Endothelial cell of umbilical vein (primary cell): Measurements from ENCODE around the gene LAD1. TPM values are rescaled to one million over a fixed set of nuclear protein-coding genes. Genes with fewer than 3 reads are reported as not detected.

Source experiments
- BruUV-seq: library from RNA; stranded (reverse); fragments of 400-500 nt; replicated peaks from 2 replicates; lab custom pipeline; 2021; lab: Mats Ljungman, UMichigan
- CTCF ChIA-PET: fragments of 300-600, 350-600 bp; sonication (Branson Sonifier 250); formaldehyde crosslinking; loops from one replicate; lab custom pipeline; 2021; ENCODE audit warnings: antibody characterized with exemption, inconsistent platforms; lab: Charles Lee
- POLR2A ChIA-PET: fragments of 300-600, 350-600 bp; sonication (Branson Sonifier 250); formaldehyde crosslinking; loops from one replicate; lab custom pipeline; 2021; ENCODE audit warnings: antibody characterized with exemption, inconsistent platforms; lab: Charles Lee
- DNase-seq: peaks from one replicate; pipeline ENCODE4 v3.0.0-alpha.2; 2011; ENCODE audit warnings: low read depth, low spot score
- FAIRE-seq: peaks from 2 replicates; lab custom pipeline; 2011; peaks lifted over from hg19 to GRCh38; lab: Jason Lieb, UNC
- H2AFZ ChIP-seq: 2 replicates; pipeline ENCODE4 v1.6.0; 2012; ENCODE audit warnings: low read depth, low read length, control low read depth, inconsistent platforms
- H3K27ac ChIP-seq: 2 replicates; pipeline ENCODE4 v1.5.1; 2011; ENCODE audit warnings: low read depth, mild to moderate bottlenecking, control low read depth, low read length, moderate library complexity; ENCODE audit not compliant: insufficient read depth
- H3K27me3 ChIP-seq, 2 experiments: 2 replicates each; pipeline versions ENCODE4 v1.6.0 to v1.6.1; 2011; ENCODE audit warnings: low read length in 2 of 2, mixed read lengths in 1 of 2; ENCODE audit not compliant: control insufficient read depth in 2 of 2, insufficient read depth in 2 of 2
- H3K36me3 ChIP-seq, 2 experiments: 2 replicates in 1 of 2; 3 replicates in 1 of 2; pipeline ENCODE4 v1.5.1; 2011; ENCODE audit warnings: low read length in 2 of 2, mild to moderate bottlenecking in 1 of 2, moderate library complexity in 1 of 2; ENCODE audit not compliant: control insufficient read depth in 2 of 2, insufficient read depth in 2 of 2; ENCODE audit errors: extremely low read depth in 1 of 2
- H3K4me1 ChIP-seq: 3 replicates; pipeline ENCODE4 v1.5.1; 2011; ENCODE audit warnings: mild to moderate bottlenecking, low read length; ENCODE audit not compliant: control insufficient read depth, insufficient read depth; ENCODE audit errors: extremely low read depth
- H3K4me2 ChIP-seq: 2 replicates; pipeline ENCODE4 v1.6.1; 2011; ENCODE audit warnings: low read length, control low read depth, mixed read lengths; ENCODE audit not compliant: insufficient read depth
- H3K4me3 ChIP-seq, 3 experiments: fragments of 200-600 bp in 1 of 3; sonication (generic), shearing (Covaris generic) in 1 of 3; replicated peaks in 1 of 3; 2 replicates each; pipeline ENCODE4 v1.5.1; 2011 to 2016; ENCODE audit warnings: control low read depth in 3 of 3, low read length in 3 of 3, mild to moderate bottlenecking in 2 of 3, inconsistent platforms in 1 of 3, low read depth in 1 of 3, moderate library complexity in 1 of 3; ENCODE audit not compliant: insufficient read depth in 1 of 3
- H3K79me2 ChIP-seq: 2 replicates; pipeline ENCODE4 v1.6.0; 2012; ENCODE audit warnings: low read length, inconsistent platforms; ENCODE audit not compliant: control insufficient read depth, insufficient read depth
- H3K9ac ChIP-seq: replicated peaks from 2 replicates; pipeline ENCODE3; 2011; ENCODE audit warnings: low read length, control low read depth; ENCODE audit not compliant: insufficient read depth; ENCODE audit errors: extremely low read depth
- H3K9me1 ChIP-seq: replicated peaks from 3 replicates; pipeline ENCODE4 v1.6.0; 2011; ENCODE audit warnings: mild to moderate bottlenecking, low read length; ENCODE audit not compliant: control insufficient read depth, insufficient read depth; ENCODE audit errors: extremely low read depth
- H3K9me3 ChIP-seq: replicated peaks from 2 replicates; pipeline ENCODE4 v1.5.1; 2012; ENCODE audit warnings: low read length, inconsistent platforms; ENCODE audit not compliant: control insufficient read depth, insufficient read depth
- H4K20me1 ChIP-seq: replicated peaks from 2 replicates; pipeline ENCODE3; 2011; ENCODE audit warnings: mild to moderate bottlenecking, low read length; ENCODE audit not compliant: control insufficient read depth, insufficient read depth; ENCODE audit errors: extremely low read depth
- CTCF ChIP-seq, 2 donors: IDR thresholded peaks; 1 replicate in 1 of 2; 2 replicates in 1 of 2; pipeline ENCODE4 v1.5.1; 2011; ENCODE audit warnings: low read length in 2 of 2, mild to moderate bottlenecking in 2 of 2, moderate library complexity in 2 of 2, control low read depth in 1 of 2, inconsistent platforms in 1 of 2, low read depth in 1 of 2; ENCODE audit not compliant: insufficient read depth in 1 of 2; ENCODE audit errors: extremely low read depth in 1 of 2
- GATA2 ChIP-seq: IDR thresholded peaks from 2 replicates; pipeline ENCODE4 v1.7.0; 2011; ENCODE audit warnings: low read depth, mild to moderate bottlenecking, moderate library complexity, mixed read lengths, low read length; ENCODE audit not compliant: insufficient read length, insufficient read depth
- JUN ChIP-seq: IDR thresholded peaks from 2 replicates; pipeline ENCODE4 v1.6.1; 2011; ENCODE audit warnings: borderline replicate concordance, low read depth; ENCODE audit not compliant: insufficient read length, insufficient read depth
- MAX ChIP-seq: IDR thresholded peaks from 2 replicates; pipeline ENCODE4 v1.6.1; 2011; ENCODE audit not compliant: insufficient read depth, insufficient read length
- MYC ChIP-seq: IDR thresholded peaks from one replicate; pipeline ENCODE4 v1.6.1; 2011; ENCODE audit warnings: mild to moderate bottlenecking, low read depth, low read length
- POLR2A ChIP-seq: IDR thresholded peaks from 2 replicates; pipeline ENCODE4 v1.6.1; 2012; ENCODE audit warnings: low read depth, mild to moderate bottlenecking, control low read depth, low read length
- POLR2AphosphoS5 ChIP-seq: IDR thresholded peaks from 2 replicates; pipeline ENCODE4 v1.6.1; 2012; ENCODE audit warnings: low read depth, mild to moderate bottlenecking, control low read depth, low read length, moderate library complexity; ENCODE audit not compliant: insufficient read depth
- dilution Hi-C: fragments of 300-500 bp; cut with MboI; formaldehyde crosslinking; loops from one replicate; pipeline ENCODE4 v1.15.0; 2019; ENCODE audit warnings: low sequenced_read_pairs; ENCODE audit not compliant: extremely low pct_ligation_motif_present
- intact Hi-C: fragments of 100-400 bp; cut with micrococcal nuclease; formaldehyde crosslinking; loops from one replicate; pipeline ENCODE4 v1.10.0; 2022
- polyA plus RNA-seq, 4 experiments: library from polyadenylated mRNA; depleted of rRNA in 3 of 4; stranded (reverse) in 3 of 4; unstranded in 1 of 4; fragments of >200 nt; gene quantifications; 2 replicates each; pipeline versions ENCODE4 v1.2.1 to v1.2.3, GENCODE V29; 2011 to 2012; ENCODE audit warnings: missing spikeins in 1 of 4
- total RNA-seq: library from RNA; stranded (reverse); gene quantifications from 2 replicates; pipeline ENCODE4 v1.2.3, GENCODE V29; 2021

LAD1 gene
- total and polyA plus RNA-seq, 2 donors (not counting 3 experiments of a cell fraction or from before 2014, with no cell fraction given), result not detected

GRCh38 chr1:201405484-201405831, 6.3 kb upstream of the LAD1 start:
- no TSS peak for BruUV-seq
- Histone ChIP-seq H3K79me2 (no peaks in the 10 kb centered on the region), H3K4me1 (no peaks in the 10 kb centered on the region), H3K27me3 (peaks cover 23 to 24% of the 10 kb centered on the region in 2 experiments), H3K36me3 (no peaks in the 10 kb centered on the region), H3K4me3 (no peak overlapping the region), H4K20me1 (no peaks in the 10 kb centered on the region), H3K9me1 (no peaks in the 10 kb centered on the region), H3K27ac (no peak overlapping the region), H3K9ac (no peak overlapping the region), H2AFZ (no peak overlapping the region), H3K4me2 (no peak overlapping the region), H3K9me3 (no peaks in the 10 kb centered on the region)
- dilution Hi-C loops, result no loop called here
- ChIA-PET CTCF (interaction anchor here (1.1 to 2.0 kb wide), 7 partner anchors 10 to 183 kb away, joined by 3 to 9 read pairs (median 5); no protein-coding TSS in a partner anchor), POLR2A (no interaction called here)
- no peak for FAIRE-seq
- no peak for DNase-seq
- TF ChIP-seq CTCF (IDR thresholded peaks at IDR 0.05; ENCODE audit: extremely low read depth in 1 of 2, insufficient read depth in 1 of 2, low read depth in 1 of 2, low read length in 2 of 2) (no peak), GATA2 (no peak), MAX (no peak), POLR2A (no peak), POLR2AphosphoS5 (no peak), JUN (no peak), MYC (no peak)
- intact Hi-C loops, result no loop called here
